PFSK-1 (cell line): ENCODE results near the gene FADS2.

Experiments
- FOXP2 ChIP-seq: optimal IDR thresholded peaks from 2 replicates; pipeline ENCODE3; 2011; ENCODE audit warnings: borderline replicate concordance, control low read depth, inconsistent platforms; ENCODE audit not compliant: insufficient read depth; ENCODE audit errors: extremely low read length, extremely low read depth
- POLR2AphosphoS5 ChIP-seq: IDR thresholded peaks from 2 replicates; pipeline ENCODE4 v1.6.1; 2012; ENCODE audit warnings: low read depth, mild to moderate bottlenecking, control low read depth, low read length, moderate library complexity
- REST ChIP-seq, 2 experiments: IDR thresholded peaks; 2 replicates each; pipeline versions ENCODE4 v1.6.1 to v1.8.0; 2011 to 2012; ENCODE audit warnings: low read depth in 2 of 2, low read length in 2 of 2, control low read depth in 1 of 2, inconsistent platforms in 1 of 2, mild to moderate bottlenecking in 1 of 2, moderate library complexity in 1 of 2; ENCODE audit not compliant: insufficient read depth in 1 of 2
- SIN3A ChIP-seq: IDR thresholded peaks from 2 replicates; pipeline ENCODE4 v1.6.1; 2012; ENCODE audit warnings: mild to moderate bottlenecking, low read length, moderate library complexity, borderline replicate concordance; ENCODE audit not compliant: insufficient read depth
- TAF1 ChIP-seq: IDR thresholded peaks from 2 replicates; pipeline ENCODE4 v1.6.1; 2012; ENCODE audit warnings: low read length, control low read depth, borderline replicate concordance; ENCODE audit not compliant: insufficient read depth

The FADS2 gene

GRCh38 chr11:61889831-61890230, 61.7 kb downstream of the FADS2 start:
- no peak for TF ChIP-seq FOXP2
- TF ChIP-seq REST (IDR thresholded peaks at IDR 0.05; ENCODE audit: insufficient read depth in 1 of 2, low read depth in 2 of 2, low read length in 2 of 2): no peak
- no peak for TF ChIP-seq TAF1
- no peak for TF ChIP-seq POLR2AphosphoS5
- TF ChIP-seq SIN3A: no peak

GRCh38 chr11:61890529-61891330, 62.6 kb downstream of the FADS2 start:
- no peak for TF ChIP-seq FOXP2

GRCh38 chr11:61891331-61892084, 63.4 kb downstream of the FADS2 start, which contains the start of gene FADS3:
Gene FADS3, minus strand, starts transcription at chr11:61891545. Its CDS starts 164 bp downstream, at chr11:61891381.
- TF ChIP-seq POLR2AphosphoS5: no peak
- TF ChIP-seq FOXP2: peak; percentile 79

DNA sequence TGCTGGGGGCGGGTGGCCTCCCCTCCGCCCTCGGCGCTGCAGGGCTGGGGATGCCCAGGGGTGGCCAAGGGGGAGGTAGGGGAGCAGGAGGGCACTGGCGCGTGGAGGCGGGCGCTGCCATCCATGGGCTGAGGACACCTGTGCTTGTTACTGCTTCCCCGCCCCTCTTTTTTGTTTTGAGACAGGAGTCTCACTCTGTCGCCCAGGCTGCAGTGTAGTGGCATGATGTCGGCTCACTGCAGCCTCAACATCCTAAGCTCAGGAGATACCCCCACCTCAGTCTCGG, 63.9 kb downstream of the FADS2 start:
- TF ChIP-seq SIN3A (no peak), TAF1 (no peak), FOXP2 (no peak), POLR2AphosphoS5 (no peak), REST (IDR thresholded peaks at IDR 0.05; ENCODE audit: insufficient read depth in 1 of 2, low read depth in 2 of 2, low read length in 2 of 2) (no peak)

DNA sequence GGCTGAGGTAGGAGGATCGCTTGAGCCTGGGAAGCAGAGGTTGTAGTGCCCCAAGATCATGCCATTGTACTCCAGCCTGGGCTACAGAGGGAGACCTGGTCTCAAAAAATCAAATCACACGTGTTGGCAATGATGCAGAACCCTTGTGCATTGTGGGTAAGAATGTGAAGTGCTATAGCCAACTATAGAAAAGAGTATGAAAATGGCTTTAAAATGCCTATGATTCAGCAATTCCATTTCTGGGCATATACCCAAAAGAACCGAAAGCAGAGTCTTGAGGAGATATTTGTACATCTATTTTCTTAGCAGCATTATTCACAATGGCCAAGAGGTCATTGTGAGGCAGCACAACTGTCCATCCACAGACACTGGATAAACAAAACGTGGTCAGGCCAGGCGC, 65.9 kb downstream of the FADS2 start:
- no peak for TF ChIP-seq POLR2AphosphoS5
- no peak for TF ChIP-seq TAF1
- TF ChIP-seq SIN3A: no peak
- TF ChIP-seq REST (IDR thresholded peaks at IDR 0.05; ENCODE audit: insufficient read depth in 1 of 2, low read depth in 2 of 2, low read length in 2 of 2): no peak
- no peak for TF ChIP-seq FOXP2
